Hepatocyte (in vitro differentiated cells): Measurements from ENCODE around the gene S100A4. TPM values are rescaled to one million over a fixed set of nuclear protein-coding genes. Genes with fewer than 3 reads are reported as not detected.
A peak's percentile ranks its signal among the peaks of the same experiment; 100 is the strongest.

Source experiments
- DNase-seq: peaks from one replicate; pipeline ENCODE4 v3.0.0-alpha.2; 2016; ENCODE audit warnings: low spot score
- H2AFZ ChIP-seq: fragments of 200-600 bp; sonication (generic); 2 replicates; pipeline ENCODE4 v1.6.0; 2016; ENCODE audit warnings: antibody characterized with exemption, mild to moderate bottlenecking
- H3K27ac ChIP-seq: fragments of 200-600 bp; sonication (generic); 2 replicates; pipeline ENCODE4 v1.5.1; 2016; ENCODE audit warnings: mild to moderate bottlenecking
- H3K27me3 ChIP-seq: fragments of 200-600 bp; sonication (generic); 2 replicates; pipeline ENCODE4 v1.6.1; 2016
- H3K36me3 ChIP-seq: fragments of 200-600 bp; sonication (generic); replicated peaks from 2 replicates; pipeline ENCODE4 v1.5.1; 2016; ENCODE audit warnings: low read depth; ENCODE audit not compliant: insufficient read depth
- H3K4me1 ChIP-seq: fragments of 200-600 bp; sonication (generic); 2 replicates; pipeline ENCODE4 v1.5.1; 2016; ENCODE audit warnings: mild to moderate bottlenecking, moderate library complexity; ENCODE audit not compliant: insufficient read depth
- H3K4me2 ChIP-seq: fragments of 200-600 bp; sonication (generic); 2 replicates; pipeline ENCODE4 v1.6.0; 2016
- H3K4me3 ChIP-seq: fragments of 200-600 bp; sonication (generic); 2 replicates; pipeline ENCODE4 v1.5.1; 2016; ENCODE audit warnings: mild to moderate bottlenecking
- H3K79me2 ChIP-seq: fragments of 200-600 bp; sonication (generic); 2 replicates; pipeline ENCODE4 v1.6.0; 2017; ENCODE audit warnings: mild to moderate bottlenecking
- H3K9me2 ChIP-seq: fragments of 200-600 bp; sonication (generic); replicated peaks from 2 replicates; pipeline ENCODE4 v1.6.0; 2017; ENCODE audit warnings: mild to moderate bottlenecking; ENCODE audit not compliant: insufficient read depth
- H3K9me3 ChIP-seq: fragments of 200-600 bp; sonication (generic); 2 replicates; pipeline ENCODE4 v1.5.1; 2016; ENCODE audit warnings: low read depth, mild to moderate bottlenecking
- H4K20me1 ChIP-seq: fragments of 200-600 bp; sonication (generic); 2 replicates; pipeline ENCODE4 v1.6.0; 2016; ENCODE audit warnings: mild to moderate bottlenecking; ENCODE audit not compliant: insufficient read depth, poor library complexity, severe bottlenecking
- EZH2 ChIP-seq: fragments of 200-600 bp; sonication (generic); IDR thresholded peaks from 2 replicates; pipeline ENCODE4 v1.6.1; 2016; ENCODE audit warnings: antibody characterized with exemption, mild to moderate bottlenecking, borderline replicate concordance
- EZH2phosphoT487 ChIP-seq: fragments of 200-600 bp; sonication (generic); IDR thresholded peaks from one replicate; pipeline ENCODE4 v1.6.1; 2018; ENCODE audit warnings: antibody characterized with exemption, mild to moderate bottlenecking, low read depth, moderate library complexity; ENCODE audit not compliant: unreplicated experiment, severe bottlenecking
- WGBS: methylation state at CpG from one replicate; pipeline ENCODE4 v1.1.6; 2016; ENCODE audit warnings: low lambda C conversion rate; ENCODE audit errors: missing lambda C conversion rate; 5-methylcytosine and 5-hydroxymethylcytosine counted together
- polyA plus RNA-seq: library from polyadenylated mRNA; unstranded; fragments of >200 nt; fragmentation: Nextera tagmentation; extraction: Ambion mirVana; gene quantifications from 2 replicates; pipeline ENCODE4 v1.2.1, GENCODE V29; 2016
- total RNA-seq: library from RNA; depleted of rRNA; stranded (reverse); fragments of >200 nt; gene quantifications from 2 replicates; pipeline ENCODE4 v1.2.3, GENCODE V29; 2014
- TF ChIP-seq, protein P1 (sequence below): fragments of 200-600 bp; sonication (generic); IDR thresholded peaks from 2 replicates; pipeline ENCODE4 v1.5.1; 2016; ENCODE audit warnings: antibody characterized with exemption, mild to moderate bottlenecking; ENCODE audit not compliant: poor library complexity

Gene S100A4
- total and polyA plus RNA-seq, 2 experiments from 2014 or later, result 64.1 to 116 TPM

DNA sequence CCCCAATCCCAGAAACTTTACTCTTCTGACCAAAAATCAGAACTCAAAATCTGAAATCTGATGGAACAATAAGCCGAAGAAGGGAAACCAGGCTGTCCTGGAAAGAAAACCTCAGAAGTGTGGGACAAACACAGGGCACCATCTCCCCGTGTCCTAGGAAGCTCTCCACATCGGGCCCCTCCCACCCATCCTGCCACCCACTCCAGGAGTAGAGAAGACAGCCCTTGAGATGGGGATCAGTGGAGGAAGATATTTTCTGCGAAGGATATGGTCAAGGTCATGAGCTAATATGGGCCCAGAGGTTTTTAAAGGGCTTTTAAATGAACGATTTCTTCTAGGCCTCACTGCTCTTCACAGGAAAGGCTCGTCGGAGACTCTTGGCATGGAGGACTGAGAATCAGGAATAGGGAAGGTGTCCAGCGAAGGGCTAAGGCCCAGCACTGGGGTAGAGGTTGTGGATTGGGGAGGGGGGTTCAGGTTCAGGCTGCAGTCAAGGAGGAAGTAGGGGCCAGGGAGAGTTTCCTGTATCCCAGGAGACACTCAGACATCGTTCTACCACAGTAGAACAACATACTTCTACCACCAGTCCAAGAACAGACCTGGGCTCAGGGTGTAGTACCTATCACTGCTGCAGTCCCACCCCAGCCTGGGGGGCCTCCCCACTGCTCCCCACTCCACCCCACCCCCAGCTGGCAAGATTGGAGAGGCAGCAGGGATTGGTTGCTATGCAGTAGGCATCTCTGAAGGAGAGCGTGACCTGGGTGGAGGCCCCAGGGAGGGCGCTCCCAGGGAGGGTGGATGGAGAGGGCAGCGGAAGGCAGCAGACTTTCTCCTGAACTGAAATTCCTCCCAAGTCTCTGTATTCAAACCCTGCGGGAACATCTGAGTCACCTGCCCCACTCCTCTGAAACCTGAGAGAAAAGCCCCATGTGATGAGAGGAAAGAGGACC is 3.7 kb downstream of the S100A4 start:
- no peaks in the 10 kb centered on the region for H3K36me3 ChIP-seq
- no peak for DNase-seq
- H3K4me1 ChIP-seq, result peaks cover 37% of the 10 kb centered on the region
- H3K27me3 ChIP-seq, result no peaks in the 10 kb centered on the region
- peaks cover 9% of the 10 kb centered on the region for H3K79me2 ChIP-seq
- WGBS, result 85% methylated on average over 13 of the region's 13 CpGs
- no peaks in the 10 kb centered on the region for H3K9me3 ChIP-seq
- TF ChIP-seq EZH2 (no peak), EZH2phosphoT487 (no peak)
- TF ChIP-seq, protein P1, sequence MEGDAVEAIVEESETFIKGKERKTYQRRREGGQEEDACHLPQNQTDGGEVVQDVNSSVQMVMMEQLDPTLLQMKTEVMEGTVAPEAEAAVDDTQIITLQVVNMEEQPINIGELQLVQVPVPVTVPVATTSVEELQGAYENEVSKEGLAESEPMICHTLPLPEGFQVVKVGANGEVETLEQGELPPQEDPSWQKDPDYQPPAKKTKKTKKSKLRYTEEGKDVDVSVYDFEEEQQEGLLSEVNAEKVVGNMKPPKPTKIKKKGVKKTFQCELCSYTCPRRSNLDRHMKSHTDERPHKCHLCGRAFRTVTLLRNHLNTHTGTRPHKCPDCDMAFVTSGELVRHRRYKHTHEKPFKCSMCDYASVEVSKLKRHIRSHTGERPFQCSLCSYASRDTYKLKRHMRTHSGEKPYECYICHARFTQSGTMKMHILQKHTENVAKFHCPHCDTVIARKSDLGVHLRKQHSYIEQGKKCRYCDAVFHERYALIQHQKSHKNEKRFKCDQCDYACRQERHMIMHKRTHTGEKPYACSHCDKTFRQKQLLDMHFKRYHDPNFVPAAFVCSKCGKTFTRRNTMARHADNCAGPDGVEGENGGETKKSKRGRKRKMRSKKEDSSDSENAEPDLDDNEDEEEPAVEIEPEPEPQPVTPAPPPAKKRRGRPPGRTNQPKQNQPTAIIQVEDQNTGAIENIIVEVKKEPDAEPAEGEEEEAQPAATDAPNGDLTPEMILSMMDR, result no peak
- no peak overlapping the region for H3K4me3 ChIP-seq
- H3K27ac ChIP-seq, result peak overlapping the region; percentile 21
- no peak overlapping the region for H3K4me2 ChIP-seq
- H3K9me2 ChIP-seq, result no peaks in the 10 kb centered on the region
- H2AFZ ChIP-seq, result no peak overlapping the region
- no peaks in the 10 kb centered on the region for H4K20me1 ChIP-seq

DNA sequence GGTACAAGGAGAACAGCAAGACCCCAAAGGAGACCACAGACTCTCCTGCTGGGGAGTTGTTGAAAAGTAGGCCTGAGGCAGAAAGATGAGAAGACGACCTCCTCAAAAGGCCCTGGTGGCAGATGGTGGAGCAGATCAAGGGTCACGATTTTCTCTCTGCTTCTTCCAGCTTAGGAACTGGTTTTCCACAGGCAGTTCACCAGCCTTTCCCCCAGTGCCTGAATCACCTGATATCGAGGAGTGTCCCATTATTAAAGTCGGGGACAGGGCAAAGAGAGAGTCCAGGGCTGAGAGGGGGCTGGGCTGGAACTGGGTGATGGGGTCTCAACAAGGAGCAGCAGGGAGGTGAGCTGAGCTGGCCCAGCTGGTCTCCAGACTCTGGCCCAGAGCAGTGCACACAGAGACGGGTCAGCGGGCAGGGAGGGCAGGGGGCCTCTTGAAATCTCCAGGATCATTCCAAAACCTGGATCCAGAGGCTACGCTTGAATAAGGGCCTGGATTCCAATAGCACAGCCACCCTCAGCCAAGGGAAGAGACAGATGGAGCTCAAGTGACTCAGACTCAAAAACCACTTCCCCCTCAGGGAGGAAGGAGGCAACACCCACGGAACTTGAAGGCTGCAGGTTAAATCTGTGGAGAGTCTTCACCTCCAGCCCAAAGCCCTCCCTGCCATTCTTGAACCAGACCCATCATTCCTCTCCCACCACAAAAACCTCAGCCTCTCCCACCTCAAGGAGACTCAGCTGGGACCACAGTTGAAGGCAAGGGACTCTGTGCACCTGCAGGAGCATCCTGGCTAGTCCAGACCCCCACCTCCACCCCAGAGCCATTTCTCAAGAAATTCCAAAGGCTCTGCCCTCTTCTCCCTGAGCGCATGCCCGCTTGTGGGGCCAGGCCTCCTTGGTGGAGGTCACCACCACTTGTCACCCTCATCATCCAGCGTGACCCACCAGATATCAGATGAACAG is 4.9 kb downstream of the S100A4 start, which contains the start of gene S100A5:
TSS of gene S100A5 (minus strand) at position 541 of the 968 bp plus-strand sequence. CDS start 743 bp downstream, outside the sequence.
- Histone ChIP-seq H3K36me3 (no peaks in the 10 kb centered on the region), H3K27me3 (no peaks in the 10 kb centered on the region), H3K4me1 (peaks cover 33% of the 10 kb centered on the region), H3K27ac (no peak within 1 kb of the TSS), H4K20me1 (no peaks in the 10 kb centered on the region), H3K4me3 (no peak within 1 kb of the TSS), H3K9me2 (no peaks in the 10 kb centered on the region), H3K79me2 (peaks cover 7% of the 10 kb centered on the region), H3K9me3 (no peaks in the 10 kb centered on the region), H3K4me2 (no peak within 1 kb of the TSS), H2AFZ (no peak within 1 kb of the TSS)
- TF ChIP-seq, protein P1, result no peak
- TF ChIP-seq EZH2phosphoT487, result no peak
- no peak for TF ChIP-seq EZH2
- DNase-seq, result no peak
- WGBS, result 86% methylated on average over 11 of the region's 11 CpGs

DNA sequence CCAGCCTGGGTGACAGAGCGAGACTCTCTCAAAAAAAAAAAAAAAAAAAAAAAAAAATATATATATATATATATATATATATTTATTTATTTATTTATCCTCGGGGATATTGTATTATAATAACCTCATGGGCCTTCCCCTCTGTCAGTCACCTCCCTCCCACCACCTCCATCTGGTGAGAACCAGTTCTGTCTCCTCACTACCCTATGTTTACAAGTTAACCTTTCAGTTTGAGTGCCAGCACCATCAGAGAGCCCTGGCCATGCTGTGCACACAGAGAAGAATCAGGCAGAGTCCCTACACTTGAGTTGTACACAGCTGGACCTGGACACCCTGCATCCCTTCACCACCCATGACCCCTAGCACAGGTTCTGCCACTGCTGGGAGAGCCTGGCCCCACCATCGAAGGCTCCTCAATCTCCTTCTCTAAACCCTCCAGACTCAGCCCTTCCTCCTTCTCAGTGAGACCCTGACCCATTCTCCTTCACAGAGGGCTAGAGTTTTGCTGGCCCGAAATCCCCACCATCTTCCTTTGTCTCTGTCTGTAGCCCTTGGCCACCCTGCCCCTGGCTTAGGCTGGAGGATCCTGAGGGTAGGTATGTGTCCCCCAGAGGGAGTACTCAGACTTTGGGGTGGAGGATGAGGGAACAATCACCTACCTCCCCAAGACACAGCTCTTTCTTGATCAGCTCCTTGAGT is 6.1 kb downstream of the S100A4 start:
- no peaks in the 10 kb centered on the region for H4K20me1 ChIP-seq
- H3K79me2 ChIP-seq, result peaks cover 18% of the 10 kb centered on the region
- TF ChIP-seq, protein P1, result no peak
- WGBS, result 95% methylated on average over 4 of the region's 4 CpGs
- no peak overlapping the region for H3K27ac ChIP-seq
- H3K9me2 ChIP-seq, result no peaks in the 10 kb centered on the region
- H3K4me1 ChIP-seq, result peaks cover 30% of the 10 kb centered on the region
- no peaks in the 10 kb centered on the region for H3K9me3 ChIP-seq
- H3K36me3 ChIP-seq, result no peaks in the 10 kb centered on the region
- H3K4me2 ChIP-seq, result no peak overlapping the region
- H2AFZ ChIP-seq, result no peak overlapping the region
- H3K4me3 ChIP-seq, result no peak overlapping the region
- DNase-seq, result no peak
- H3K27me3 ChIP-seq, result no peaks in the 10 kb centered on the region
